ENCODE results near the gene PCDHA2. TPM values are rescaled to one million over a fixed set of nuclear protein-coding genes. Genes with fewer than 3 reads are reported as not detected.
"Not testable (repeated sequence)": the region's sequence is repeated elsewhere in the genome, so short reads cannot be mapped to it uniquely, and the experiment has no call there.

Gene PCDHA2
- total and polyA plus RNA-seq, 2 of the 13 experiments (the other 11 are each of a cell fraction or from before 2014, with no cell fraction given): not detected

GRCh38 chr5:140785905-140786686, 8.6 kb upstream of the PCDHA2 start, which contains the start of gene PCDHA1:
TSS of gene PCDHA1 (plus strand) at chr5:140786140.
- in situ Hi-C loops (cut with HindIII; ENCODE audit: extremely low pct_ligation_motif_present, low pct_unique_long_range_greater_than_20kb): no loop called here
- ChIA-PET POLR2A (no interaction called here), CTCF (ENCODE audit: low intra/inter-chr PET ratio, low total read pairs) (no interaction called here)
- Histone ChIP-seq H3K27ac (ENCODE audit: extremely low read length, insufficient read depth, low read length) (no peak within 1 kb of the TSS), H3K9ac (ENCODE audit: insufficient read depth, low read depth, low read length) (no peak within 1 kb of the TSS), H3K36me3 (replicated peaks in 1 of 2; ENCODE audit: control insufficient read depth in 1 of 2, insufficient read depth in 2 of 2, low read length in 2 of 2) (no peaks in the 10 kb centered on the region), H3K4me1 (ENCODE audit: insufficient read depth, low read length) (no peaks in the 10 kb centered on the region), H3K27me3 (ENCODE audit: control insufficient read depth in 1 of 2, insufficient read depth in 2 of 2, low read length in 2 of 2) (no peaks in the 10 kb centered on the region), H3K4me3 (replicated peaks in 1 of 3; ENCODE audit: insufficient read depth in 1 of 3, low read depth in 2 of 3, low read length in 3 of 3) (no peak within 1 kb of the TSS), H3K79me2 (ENCODE audit: insufficient read depth, low read length) (no peaks in the 10 kb centered on the region), H3K4me2 (ENCODE audit: low read depth, low read length) (no peak within 1 kb of the TSS), H4K20me1 (ENCODE audit: insufficient read depth, low read length) (no peaks in the 10 kb centered on the region), H2AFZ (ENCODE audit: low read length) (no peak within 1 kb of the TSS), H3K9me3 (ENCODE audit: low read length) (peaks cover 56% of the 10 kb centered on the region)
- DNase-seq (ENCODE audit: low spot score): no peak
- FAIRE-seq: peak; percentile 8
- TF ChIP-seq ZNF567 (CRISPR knock-in tag; IDR thresholded peaks at IDR 0.05; ENCODE audit: borderline replicate concordance) (no peak), CTCF (CRISPR knock-in tag; IDR thresholded peaks at IDR 0.05) (peak; percentile 37), PHF21A (CRISPR knock-in tag; IDR thresholded peaks at IDR 0.05) (no peak), STAG1 (CRISPR knock-in tag; IDR thresholded peaks at IDR 0.05) (0 out of 2 replicates have a peak, but pooled peaks have one; percentile 6)
- ATAC-seq: no peak
- intact Hi-C loops (cut with micrococcal nuclease; ENCODE audit: unreplicated experiment): no loop called here
- BruUV-seq (replicated peaks): no TSS peak
- 58% methylated on average over 24 of the region's 29 CpGs for WGBS (ENCODE audit: low lambda C conversion rate)

- intact Hi-C loops (cut with micrococcal nuclease; ENCODE audit: unreplicated experiment); FAIRE-seq; H3K27me3 ChIP-seq (ENCODE audit: control insufficient read depth in 1 of 2, insufficient read depth in 2 of 2, low read length in 2 of 2); ATAC-seq; H3K4me2 ChIP-seq (ENCODE audit: low read depth, low read length); POLR2A ChIA-PET; H2AFZ ChIP-seq (ENCODE audit: low read length); H3K9ac ChIP-seq (ENCODE audit: insufficient read depth, low read depth, low read length); DNase-seq (ENCODE audit: low spot score); H3K4me1 ChIP-seq (ENCODE audit: insufficient read depth, low read length); BruUV-seq (replicated peaks); in situ Hi-C loops (cut with HindIII; ENCODE audit: extremely low pct_ligation_motif_present, low pct_unique_long_range_greater_than_20kb); H3K27ac ChIP-seq (ENCODE audit: extremely low read length, insufficient read depth, low read length); H4K20me1 ChIP-seq (ENCODE audit: insufficient read depth, low read length); H3K4me3 ChIP-seq (replicated peaks in 1 of 3; ENCODE audit: insufficient read depth in 1 of 3, low read depth in 2 of 3, low read length in 3 of 3); H3K36me3 ChIP-seq (replicated peaks in 1 of 2; ENCODE audit: control insufficient read depth in 1 of 2, insufficient read depth in 2 of 2, low read length in 2 of 2); CTCF ChIA-PET (ENCODE audit: low intra/inter-chr PET ratio, low total read pairs); H3K79me2 ChIP-seq (ENCODE audit: insufficient read depth, low read length): not testable (repeated sequence)
- whole genome bisulfite sequencing (ENCODE audit: low lambda C conversion rate): 86% methylated on average over 44 of the region's 44 CpGs
- peaks cover 52% of the 10 kb centered on the region for H3K9me3 ChIP-seq (ENCODE audit: low read length)
Measured at GRCh38 chr5:140787422-140787821, 7.2 kb upstream of the PCDHA2 start.

- FAIRE-seq; in situ Hi-C loops (cut with HindIII; ENCODE audit: extremely low pct_ligation_motif_present, low pct_unique_long_range_greater_than_20kb); H3K27me3 ChIP-seq (ENCODE audit: control insufficient read depth in 1 of 2, insufficient read depth in 2 of 2, low read length in 2 of 2); DNase-seq (ENCODE audit: low spot score); ATAC-seq; BruUV-seq (replicated peaks); CTCF ChIA-PET (ENCODE audit: low intra/inter-chr PET ratio, low total read pairs); H4K20me1 ChIP-seq (ENCODE audit: insufficient read depth, low read length); H3K27ac ChIP-seq (ENCODE audit: extremely low read length, insufficient read depth, low read length); H3K79me2 ChIP-seq (ENCODE audit: insufficient read depth, low read length); intact Hi-C loops (cut with micrococcal nuclease; ENCODE audit: unreplicated experiment); H3K36me3 ChIP-seq (replicated peaks in 1 of 2; ENCODE audit: control insufficient read depth in 1 of 2, insufficient read depth in 2 of 2, low read length in 2 of 2); H3K4me2 ChIP-seq (ENCODE audit: low read depth, low read length); H3K4me3 ChIP-seq (replicated peaks in 1 of 3; ENCODE audit: insufficient read depth in 1 of 3, low read depth in 2 of 3, low read length in 3 of 3); H3K4me1 ChIP-seq (ENCODE audit: insufficient read depth, low read length); H2AFZ ChIP-seq (ENCODE audit: low read length); POLR2A ChIA-PET; H3K9ac ChIP-seq (ENCODE audit: insufficient read depth, low read depth, low read length): not testable (repeated sequence)
- WGBS (ENCODE audit: low lambda C conversion rate): 85% methylated on average over 40 of the region's 70 CpGs
- H3K9me3 ChIP-seq (ENCODE audit: low read length): peaks cover 53% of the 10 kb centered on the region
Measured at GRCh38 chr5:140787849-140788504, 6.7 kb upstream of the PCDHA2 start.
